Common myeloid progenitor, CD34-positive (primary cell): ENCODE results near the gene HS3ST2.

Experiments used
- CTCF ChIA-PET: fragments of 350-600 bp; sonication (Branson Sonifier 250); formaldehyde crosslinking; loops from one replicate; lab custom pipeline; 2021; ENCODE audit warnings: antibody characterized with exemption; lab: Charles Lee
- POLR2A ChIA-PET: fragments of 350-600 bp; sonication (Branson Sonifier 250); formaldehyde crosslinking; loops from one replicate; lab custom pipeline; 2021; ENCODE audit warnings: antibody characterized with exemption; lab: Charles Lee
- DNase-seq, 3 donors: peaks; one replicate each; pipeline versions ENCODE4 v3.0.0 to v3.0.0-alpha.2; 2013
- H3K27ac ChIP-seq, 2 experiments: 1 replicate in 1 of 2; 2 replicates in 1 of 2; pipeline ENCODE4 v1.7.0; 2013; ENCODE audit warnings: inconsistent platforms in 2 of 2, low read length in 2 of 2, mild to moderate bottlenecking in 2 of 2, low read depth in 1 of 2, moderate library complexity in 1 of 2; ENCODE audit not compliant: severe bottlenecking in 2 of 2, insufficient read depth in 1 of 2, poor library complexity in 1 of 2
- H3K27me3 ChIP-seq, 5 experiments: replicated peaks in 2 of 5; 1 replicate in 3 of 5; 2 replicates in 2 of 5; pipeline versions ENCODE4 v1.6.1 to v1.7.0; 2013; ENCODE audit warnings: low read length in 4 of 5, mild to moderate bottlenecking in 2 of 5, moderate library complexity in 2 of 5, inconsistent platforms in 1 of 5; ENCODE audit not compliant: insufficient read depth in 5 of 5, control insufficient read depth in 4 of 5
- H3K36me3 ChIP-seq, 4 experiments: 1 replicate in 2 of 4; 2 replicates in 2 of 4; pipeline versions ENCODE4 v1.6.1 to v1.7.0; 2013; ENCODE audit warnings: low read length in 3 of 4, control low read depth in 1 of 4, mild to moderate bottlenecking in 1 of 4; ENCODE audit not compliant: control insufficient read depth in 4 of 4, insufficient read depth in 4 of 4
- H3K4me1 ChIP-seq, 4 experiments: 1 replicate in 3 of 4; 2 replicates in 1 of 4; pipeline versions ENCODE4 v1.6.1 to v1.7.1; 2013; ENCODE audit warnings: low read length in 3 of 4, mild to moderate bottlenecking in 3 of 4, control low read depth in 1 of 4, inconsistent platforms in 1 of 4, moderate library complexity in 1 of 4; ENCODE audit not compliant: control insufficient read depth in 4 of 4, insufficient read depth in 4 of 4; ENCODE audit errors: control extremely low read depth in 1 of 4
- H3K4me3 ChIP-seq, 7 experiments: 1 replicate in 4 of 7; 2 replicates in 3 of 7; pipeline versions ENCODE4 v1.5.1 to v1.7.0; 2013; ENCODE audit warnings: mild to moderate bottlenecking in 7 of 7, low read length in 6 of 7, moderate library complexity in 6 of 7, inconsistent platforms in 2 of 7, low read depth in 2 of 7, control low read depth in 1 of 7; ENCODE audit not compliant: insufficient read depth in 4 of 7, control insufficient read depth in 1 of 7; ENCODE audit errors: extremely low read depth in 1 of 7
- H3K9me3 ChIP-seq, 5 experiments: 1 replicate in 4 of 5; 2 replicates in 1 of 5; pipeline versions ENCODE4 v1.6.1 to v1.7.1; 2013; ENCODE audit warnings: low read length in 4 of 5, mild to moderate bottlenecking in 2 of 5, inconsistent platforms in 1 of 5, low read depth in 1 of 5, moderate library complexity in 1 of 5; ENCODE audit not compliant: control insufficient read depth in 4 of 5, insufficient read depth in 2 of 5; ENCODE audit errors: control extremely low read depth in 1 of 5
- WGBS: methylation state at CpG from one replicate; pipeline ENCODE4 v1.1.5; 2013; ENCODE audit not compliant: insufficient coverage; 5-methylcytosine and 5-hydroxymethylcytosine counted together

The HS3ST2 gene

GRCh38 chr16:22788193-22788530, 25.8 kb upstream of the HS3ST2 start:
- CTCF ChIA-PET = no interaction called here
- H3K4me1 ChIP-seq = peaks cover 0 to 17% (median 13%) of the 10 kb centered on the region in 4 experiments
- 43% methylated on average over 2 of the region's 3 CpGs for WGBS

GRCh38 chr16:22789281-22789945, 24.5 kb upstream of the HS3ST2 start:
- no peak for DNase-seq
- H3K4me1 ChIP-seq = peaks cover 0 to 17% (median 10%) of the 10 kb centered on the region in 4 experiments
- no peaks in the 10 kb centered on the region for H3K27me3 ChIP-seq
- no peak overlapping the region for H3K4me3 ChIP-seq
- H3K36me3 ChIP-seq = no peaks in the 10 kb centered on the region
- WGBS = 100% methylated on average over 3 of the region's 9 CpGs
- peaks cover 0 to 13% (median 7%) of the 10 kb centered on the region in 5 experiments for H3K9me3 ChIP-seq
- ChIA-PET CTCF (no interaction called here), POLR2A (no interaction called here)
- no peak overlapping the region for H3K27ac ChIP-seq

More at GRCh38 chr16:22788193-22788530, 25.8 kb upstream of the HS3ST2 start:
- no peak overlapping the region for H3K27ac ChIP-seq
- H3K36me3 ChIP-seq = no peaks in the 10 kb centered on the region
- no peak overlapping the region for H3K4me3 ChIP-seq
- POLR2A ChIA-PET = no interaction called here
- DNase-seq = no peak
- peaks cover 0 to 2% (median 0%) of the 10 kb centered on the region in 5 experiments for H3K9me3 ChIP-seq
- no peaks in the 10 kb centered on the region for H3K27me3 ChIP-seq

- Histone ChIP-seq H3K36me3 (no peaks in the 10 kb centered on the region), H3K4me3 (no peak overlapping the region), H3K4me1 (no peaks in the 10 kb centered on the region), H3K27ac (no peak overlapping the region), H3K27me3 (peaks cover 0 to 5% (median 0%) of the 10 kb centered on the region in 5 experiments), H3K9me3 (peaks cover 0 to 21% (median 12%) of the 10 kb centered on the region in 5 experiments)
- 100% methylated on average over 1 of the region's 2 CpGs for WGBS
- ChIA-PET CTCF (no interaction called here), POLR2A (no interaction called here)
- DNase-seq = no peak
Observed at GRCh38 chr16:22797551-22797950, 16.4 kb upstream of the HS3ST2 start.

DNA sequence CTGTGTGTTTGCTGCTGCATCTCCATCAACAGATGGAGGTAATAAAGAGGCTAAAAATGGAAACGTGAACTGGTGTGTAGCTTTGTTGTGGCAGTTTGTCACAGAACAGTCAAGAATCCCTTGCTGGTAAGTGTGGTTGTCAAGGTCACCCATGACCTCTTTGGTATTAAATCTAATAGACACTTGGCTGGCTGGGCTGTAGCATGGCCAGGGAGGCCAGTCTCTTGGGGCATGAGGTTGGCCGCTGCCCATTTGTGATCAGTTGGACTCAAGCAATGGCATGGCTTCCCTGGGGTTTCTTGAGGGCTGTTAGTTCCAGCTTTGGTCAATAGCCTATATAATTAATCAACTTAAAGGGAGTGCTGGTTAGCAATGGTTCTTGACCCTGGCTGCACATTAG, 14.8 kb upstream of the HS3ST2 start:
- Histone ChIP-seq H3K27me3 (peaks cover 0 to 5% (median 0%) of the 10 kb centered on the region in 5 experiments), H3K27ac (no peak overlapping the region), H3K9me3 (peaks cover 0 to 13% (median 7%) of the 10 kb centered on the region in 5 experiments), H3K4me3 (no peak overlapping the region), H3K36me3 (no peaks in the 10 kb centered on the region), H3K4me1 (no peaks in the 10 kb centered on the region)
- POLR2A ChIA-PET = no interaction called here
- CTCF ChIA-PET = no interaction called here
- DNase-seq = no peak
- 81% methylated on average over 2 of the region's 2 CpGs for WGBS

DNA sequence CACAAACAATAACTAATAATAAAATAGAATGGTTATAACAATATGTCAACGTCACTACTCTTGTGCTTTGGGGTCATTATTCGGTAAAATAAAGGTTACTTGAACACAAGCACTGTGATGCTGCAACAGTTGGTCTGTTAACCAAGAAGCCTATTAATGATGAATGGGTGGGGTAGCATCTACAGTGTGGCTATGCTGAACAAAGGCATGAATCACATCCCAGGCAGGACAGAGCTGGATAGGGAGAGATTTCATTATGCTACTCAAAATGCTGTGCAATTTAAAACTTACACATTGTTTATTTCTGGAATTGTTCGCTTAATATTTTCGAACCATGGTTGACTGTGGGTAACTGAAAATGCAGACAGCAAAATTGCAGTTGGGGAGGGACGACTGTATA, 9.1 kb upstream of the HS3ST2 start:
- Histone ChIP-seq H3K4me3 (no peak overlapping the region), H3K27ac (no peak overlapping the region), H3K9me3 (no peaks in the 10 kb centered on the region), H3K27me3 (peaks cover 0 to 12% (median 4%) of the 10 kb centered on the region in 5 experiments), H3K4me1 (no peaks in the 10 kb centered on the region), H3K36me3 (no peaks in the 10 kb centered on the region)
- CTCF ChIA-PET = interaction anchor here (1.7 kb wide), 1 partner anchor 8 kb away, joined by 9 read pairs; no protein-coding TSS in a partner anchor
- 92% methylated on average over 4 of the region's 5 CpGs for WGBS
- POLR2A ChIA-PET = no interaction called here
- no peak for DNase-seq

GRCh38 chr16:22805326-22805725, 8.6 kb upstream of the HS3ST2 start:
- no peaks in the 10 kb centered on the region for H3K36me3 ChIP-seq
- H3K4me1 ChIP-seq = no peaks in the 10 kb centered on the region
- POLR2A ChIA-PET = no interaction called here
- no peak overlapping the region for H3K4me3 ChIP-seq
- CTCF ChIA-PET = no interaction called here
- no peak overlapping the region for H3K27ac ChIP-seq
- no peaks in the 10 kb centered on the region for H3K9me3 ChIP-seq
- peaks cover 0 to 12% (median 4%) of the 10 kb centered on the region in 5 experiments for H3K27me3 ChIP-seq
- no peak for DNase-seq

DNA sequence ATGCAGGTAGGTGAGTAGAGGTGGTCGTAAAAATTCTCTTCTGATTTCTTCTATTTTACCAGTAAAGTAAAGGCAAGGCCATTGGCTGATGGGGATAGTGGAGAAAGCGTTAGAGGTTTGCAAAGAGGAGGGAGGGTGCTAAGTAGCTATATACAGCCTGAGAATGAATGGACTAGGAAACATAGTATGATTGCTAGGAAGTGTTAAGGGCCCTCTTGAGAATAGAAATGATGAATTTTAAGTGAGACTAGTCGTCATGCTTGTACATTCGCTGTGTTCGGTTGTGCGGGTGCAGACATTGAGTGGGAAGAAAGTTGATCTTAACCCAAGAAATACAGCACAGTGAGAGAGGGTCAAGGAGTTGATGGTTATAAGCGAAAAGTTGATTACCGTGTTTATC, 7.2 kb upstream of the HS3ST2 start:
- POLR2A ChIA-PET = no interaction called here
- H3K27ac ChIP-seq = no peak overlapping the region
- no peak overlapping the region for H3K4me3 ChIP-seq
- CTCF ChIA-PET = no interaction called here
- no peak for DNase-seq
- H3K27me3 ChIP-seq = peaks cover 0 to 18% (median 4%) of the 10 kb centered on the region in 5 experiments
- no peaks in the 10 kb centered on the region for H3K9me3 ChIP-seq
- WGBS = 97% methylated on average over 4 of the region's 8 CpGs
- no peaks in the 10 kb centered on the region for H3K4me1 ChIP-seq
- H3K36me3 ChIP-seq = no peaks in the 10 kb centered on the region
